ENCODE measurements around the gene DLG5. TPM values are rescaled to one million over a fixed set of nuclear protein-coding genes. Genes with fewer than 3 reads are reported as not detected.

DLG5 gene
- polyA plus RNA-seq, 4 donors = 38.2 to 42.0 (median 40.2) TPM

- DNase-seq (ENCODE audit: low read depth in 4 of 4, low spot score in 3 of 4) = no peak
Observed at GRCh38 chr10:77804371-77804770, 122.2 kb downstream of the DLG5 start.

GRCh38 chr10:77801474-77802161 lies 124.9 kb downstream of the DLG5 start:
- no peak for DNase-seq (ENCODE audit: low read depth in 4 of 4, low spot score in 3 of 4)

- no peak for DNase-seq (ENCODE audit: low read depth in 4 of 4, low spot score in 3 of 4)
Observed at GRCh38 chr10:77800738-77801266, 125.8 kb downstream of the DLG5 start.

GRCh38 chr10:77800320-77800719 lies 126.2 kb downstream of the DLG5 start:
- DNase-seq (ENCODE audit: low read depth in 4 of 4, low spot score in 3 of 4) = no peak

- DNase-seq (ENCODE audit: low read depth in 4 of 4, low spot score in 3 of 4) = no peak
Observed at GRCh38 chr10:77799352-77799751, 127.2 kb downstream of the DLG5 start.

GRCh38 chr10:77798940-77799339 lies 127.6 kb downstream of the DLG5 start:
- DNase-seq (ENCODE audit: low read depth in 4 of 4, low spot score in 3 of 4) = no peak

GRCh38 chr10:77796311-77796915 lies 130.1 kb downstream of the DLG5 start:
- no peak for DNase-seq (ENCODE audit: low read depth in 4 of 4, low spot score in 3 of 4)

GRCh38 chr10:77795426-77796055 lies 131.0 kb downstream of the DLG5 start:
- DNase-seq (ENCODE audit: low read depth in 4 of 4, low spot score in 3 of 4) = no peak

- no peak for DNase-seq (ENCODE audit: low read depth in 4 of 4, low spot score in 3 of 4)
Observed at GRCh38 chr10:77794256-77795142, 132.1 kb downstream of the DLG5 start.

GRCh38 chr10:77793831-77794230 lies 132.7 kb downstream of the DLG5 start:
- no peak for DNase-seq (ENCODE audit: low read depth in 4 of 4, low spot score in 3 of 4)

- no peak for DNase-seq (ENCODE audit: low read depth in 4 of 4, low spot score in 3 of 4)
Observed at GRCh38 chr10:77792155-77792554, 134.4 kb downstream of the DLG5 start.

- DNase-seq (ENCODE audit: low read depth in 4 of 4, low spot score in 3 of 4) = no peak
Observed at GRCh38 chr10:77791506-77791905, 135.0 kb downstream of the DLG5 start.

- DNase-seq (ENCODE audit: low read depth in 4 of 4, low spot score in 3 of 4) = no peak
Observed at GRCh38 chr10:77789861-77790260, 136.7 kb downstream of the DLG5 start.

- DNase-seq (ENCODE audit: low read depth in 4 of 4, low spot score in 3 of 4) = no peak
Observed at GRCh38 chr10:77789016-77789415, 137.5 kb downstream of the DLG5 start.

- no peak for DNase-seq (ENCODE audit: low read depth in 4 of 4, low spot score in 3 of 4)
Observed at GRCh38 chr10:77788496-77789010, 138.0 kb downstream of the DLG5 start.

- DNase-seq (ENCODE audit: low read depth in 4 of 4, low spot score in 3 of 4) = no peak
Observed at GRCh38 chr10:77787440-77787839, 139.1 kb downstream of the DLG5 start.

- DNase-seq (ENCODE audit: low read depth in 4 of 4, low spot score in 3 of 4) = no peak
Observed at GRCh38 chr10:77784856-77785255, 141.7 kb downstream of the DLG5 start.

GRCh38 chr10:77782328-77783061 lies 144.1 kb downstream of the DLG5 start:
- DNase-seq (ENCODE audit: low read depth in 4 of 4, low spot score in 3 of 4) = no peak

GRCh38 chr10:77781451-77782327 lies 144.9 kb downstream of the DLG5 start:
- no peak for DNase-seq (ENCODE audit: low read depth in 4 of 4, low spot score in 3 of 4)

Data from right renal pelvis (tissue), 4 donors.